ENCODE results near the gene NEAT1.
"Not testable (repeated sequence)": the region's sequence is repeated elsewhere in the genome, so short reads cannot be mapped to it uniquely, and the experiment has no call there.

The NEAT1 gene

DNA sequence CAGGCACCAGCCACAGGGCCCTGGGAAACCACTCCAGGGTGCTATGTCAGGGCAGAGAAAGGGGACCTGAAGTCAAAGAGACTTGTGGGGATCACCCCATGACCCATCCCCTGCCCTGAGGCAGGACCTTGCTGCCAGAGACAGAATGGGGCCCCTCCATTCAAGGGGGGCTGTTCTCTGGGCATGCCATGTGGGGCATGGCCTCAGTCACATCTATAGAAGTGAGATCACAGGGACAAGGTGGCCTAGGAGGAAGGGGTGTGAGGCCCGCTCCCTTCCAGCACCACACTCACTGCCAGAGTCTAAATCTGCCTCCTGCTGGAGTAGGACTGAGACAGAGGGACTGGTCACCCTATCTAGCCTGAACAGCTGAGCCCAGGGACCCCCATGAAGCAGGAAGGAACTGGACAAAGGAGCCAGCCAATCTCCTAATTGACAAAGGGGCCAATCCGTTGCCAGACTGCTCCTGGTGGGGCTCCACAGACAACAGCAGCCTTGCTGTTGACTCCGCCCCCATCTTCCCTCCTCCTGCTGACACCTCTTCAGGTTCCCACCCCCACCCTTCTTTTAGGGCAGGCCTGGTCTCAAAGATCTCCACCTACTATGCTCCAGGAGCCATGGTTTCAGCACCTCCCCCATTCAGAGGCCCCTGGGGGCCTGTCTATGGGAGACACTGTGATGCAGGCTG, 26.0 kb downstream of the NEAT1 start:
- Histone ChIP-seq H2AFZ (ENCODE audit: low read depth, low read length) (no peak overlapping the region), H3K4me1 (ENCODE audit: low read length) (peaks cover 2% of the 10 kb centered on the region), H3K36me3 (replicated peaks; ENCODE audit: low read depth, low read length) (peaks cover 7% of the 10 kb centered on the region), H3K27ac (ENCODE audit: low read length) (no peak overlapping the region), H3K4me3 (ENCODE audit: low read length) (no peak overlapping the region), H3K4me2 (ENCODE audit: low read length) (no peak overlapping the region), H3K27me3 (ENCODE audit: low read depth, low read length) (no peaks in the 10 kb centered on the region), H3K9ac (ENCODE audit: low read length) (no peak overlapping the region), H3K79me2 (ENCODE audit: low read length) (no peaks in the 10 kb centered on the region), H4K20me1 (ENCODE audit: insufficient read depth, low read length) (peaks cover 23% of the 10 kb centered on the region), H3K9me3 (ENCODE audit: insufficient read depth, low read length) (no peaks in the 10 kb centered on the region)
- TF ChIP-seq EZH2phosphoT487 (IDR thresholded peaks at IDR 0.05; ENCODE audit: low read depth): no peak
- TF ChIP-seq, protein P1, sequence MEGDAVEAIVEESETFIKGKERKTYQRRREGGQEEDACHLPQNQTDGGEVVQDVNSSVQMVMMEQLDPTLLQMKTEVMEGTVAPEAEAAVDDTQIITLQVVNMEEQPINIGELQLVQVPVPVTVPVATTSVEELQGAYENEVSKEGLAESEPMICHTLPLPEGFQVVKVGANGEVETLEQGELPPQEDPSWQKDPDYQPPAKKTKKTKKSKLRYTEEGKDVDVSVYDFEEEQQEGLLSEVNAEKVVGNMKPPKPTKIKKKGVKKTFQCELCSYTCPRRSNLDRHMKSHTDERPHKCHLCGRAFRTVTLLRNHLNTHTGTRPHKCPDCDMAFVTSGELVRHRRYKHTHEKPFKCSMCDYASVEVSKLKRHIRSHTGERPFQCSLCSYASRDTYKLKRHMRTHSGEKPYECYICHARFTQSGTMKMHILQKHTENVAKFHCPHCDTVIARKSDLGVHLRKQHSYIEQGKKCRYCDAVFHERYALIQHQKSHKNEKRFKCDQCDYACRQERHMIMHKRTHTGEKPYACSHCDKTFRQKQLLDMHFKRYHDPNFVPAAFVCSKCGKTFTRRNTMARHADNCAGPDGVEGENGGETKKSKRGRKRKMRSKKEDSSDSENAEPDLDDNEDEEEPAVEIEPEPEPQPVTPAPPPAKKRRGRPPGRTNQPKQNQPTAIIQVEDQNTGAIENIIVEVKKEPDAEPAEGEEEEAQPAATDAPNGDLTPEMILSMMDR (IDR thresholded peaks at IDR 0.05; ENCODE audit: low read depth, low read length): no peak

DNA sequence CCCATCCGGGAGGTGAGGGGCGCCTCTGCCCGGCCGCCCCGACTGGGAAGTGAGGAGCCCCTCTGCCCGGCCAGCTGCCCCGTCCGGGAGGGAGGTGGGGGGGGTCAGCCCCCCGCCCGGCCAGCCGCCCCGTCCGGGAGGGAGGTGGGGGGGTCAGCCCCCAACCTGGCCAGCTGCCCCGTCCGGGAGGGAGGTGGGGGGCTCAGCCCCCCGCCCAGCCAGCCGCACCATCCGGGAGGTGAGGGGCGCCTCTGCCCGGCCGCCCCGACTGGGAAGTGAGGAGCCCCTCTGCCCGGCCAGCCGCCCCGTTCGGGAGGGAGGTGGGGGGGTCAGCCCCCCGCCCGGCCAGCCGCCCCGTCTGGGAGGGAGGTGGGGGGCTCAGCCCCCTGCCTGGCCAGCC, 28.7 kb downstream of the NEAT1 start:
- H3K27me3 ChIP-seq (ENCODE audit: low read depth, low read length); H3K27ac ChIP-seq (ENCODE audit: low read length); H3K9ac ChIP-seq (ENCODE audit: low read length); H3K4me2 ChIP-seq (ENCODE audit: low read length); H3K9me3 ChIP-seq (ENCODE audit: insufficient read depth, low read length); H3K36me3 ChIP-seq (replicated peaks; ENCODE audit: low read depth, low read length); H4K20me1 ChIP-seq (ENCODE audit: insufficient read depth, low read length); H2AFZ ChIP-seq (ENCODE audit: low read depth, low read length); H3K4me3 ChIP-seq (ENCODE audit: low read length); H3K79me2 ChIP-seq (ENCODE audit: low read length): not testable (repeated sequence)
- H3K4me1 ChIP-seq (ENCODE audit: low read length): peaks cover 13% of the 10 kb centered on the region

DNA sequence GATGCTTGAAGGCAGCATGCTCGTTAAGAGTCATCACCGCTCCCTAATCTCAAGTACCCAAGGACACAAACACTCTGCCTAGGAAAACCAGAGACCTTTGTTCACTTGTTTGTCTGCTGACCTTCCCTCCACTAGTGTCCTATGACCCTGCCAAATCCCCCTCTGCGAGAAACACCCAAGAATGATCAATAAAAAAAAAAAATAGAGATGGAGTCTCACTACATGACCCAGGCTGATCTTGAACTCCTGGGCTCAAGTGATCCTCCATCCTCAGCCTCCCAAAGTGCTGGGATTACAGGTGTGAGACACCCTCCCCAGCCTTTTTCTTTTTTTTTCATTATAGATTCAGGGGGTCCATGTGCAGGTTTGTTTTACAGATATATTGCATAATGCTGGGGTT, 29.7 kb downstream of the NEAT1 start:
- not testable (repeated sequence) for H3K4me3 ChIP-seq (ENCODE audit: low read length); H3K36me3 ChIP-seq (replicated peaks; ENCODE audit: low read depth, low read length); H3K9ac ChIP-seq (ENCODE audit: low read length); H3K27me3 ChIP-seq (ENCODE audit: low read depth, low read length); H3K27ac ChIP-seq (ENCODE audit: low read length); H3K4me2 ChIP-seq (ENCODE audit: low read length); H4K20me1 ChIP-seq (ENCODE audit: insufficient read depth, low read length); H3K9me3 ChIP-seq (ENCODE audit: insufficient read depth, low read length); H2AFZ ChIP-seq (ENCODE audit: low read depth, low read length); H3K79me2 ChIP-seq (ENCODE audit: low read length)
- H3K4me1 ChIP-seq (ENCODE audit: low read length): peaks cover 22% of the 10 kb centered on the region

DNA sequence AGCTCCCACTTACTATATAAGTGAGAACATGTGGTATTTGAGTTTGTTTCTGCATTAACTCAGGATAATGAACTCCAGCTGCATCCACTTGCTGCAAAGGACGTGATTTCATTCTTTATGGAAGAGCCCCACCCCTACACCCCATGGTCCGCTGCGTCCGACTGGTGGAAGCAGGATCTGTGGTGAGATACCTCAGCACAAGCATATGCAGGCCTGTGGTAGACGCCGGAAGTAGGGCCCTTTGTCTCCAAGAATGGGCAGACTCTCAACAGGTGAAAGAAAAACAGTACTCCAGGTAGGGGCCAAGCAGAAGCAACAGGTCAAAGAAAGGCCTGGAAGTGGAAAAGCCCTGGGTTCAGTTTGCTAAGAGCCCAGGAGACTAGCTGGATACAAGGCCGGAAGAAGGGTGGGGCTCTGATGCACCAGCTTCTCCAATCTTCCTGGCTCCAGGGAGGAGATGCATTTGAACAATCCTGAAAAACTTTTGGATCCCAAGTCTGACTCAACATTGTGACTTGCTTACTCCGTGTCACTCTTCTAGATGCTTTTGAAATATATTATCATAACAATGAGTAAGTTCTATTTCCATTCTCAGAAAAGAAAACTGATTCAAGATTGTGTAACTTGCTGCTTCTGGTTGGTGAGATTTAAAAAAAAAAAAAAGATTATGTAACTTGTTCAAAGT, 30.4 kb downstream of the NEAT1 start:
- Histone ChIP-seq H4K20me1 (ENCODE audit: insufficient read depth, low read length) (no peaks in the 10 kb centered on the region), H3K9ac (ENCODE audit: low read length) (no peak overlapping the region), H3K4me2 (ENCODE audit: low read length) (no peak overlapping the region), H3K4me3 (ENCODE audit: low read length) (no peak overlapping the region), H3K4me1 (ENCODE audit: low read length) (peaks cover 27% of the 10 kb centered on the region), H3K79me2 (ENCODE audit: low read length) (peaks cover 3% of the 10 kb centered on the region; the same call in 1 of the 2 replicates), H3K9me3 (ENCODE audit: insufficient read depth, low read length) (no peaks in the 10 kb centered on the region), H3K27me3 (ENCODE audit: low read depth, low read length) (no peaks in the 10 kb centered on the region), H3K27ac (ENCODE audit: low read length) (no peak overlapping the region), H3K36me3 (replicated peaks; ENCODE audit: low read depth, low read length) (no peaks in the 10 kb centered on the region), H2AFZ (ENCODE audit: low read depth, low read length) (no peak overlapping the region)
- TF ChIP-seq, protein P1 (IDR thresholded peaks at IDR 0.05; ENCODE audit: low read depth, low read length): no peak
- TF ChIP-seq EZH2phosphoT487 (IDR thresholded peaks at IDR 0.05; ENCODE audit: low read depth): no peak

DNA sequence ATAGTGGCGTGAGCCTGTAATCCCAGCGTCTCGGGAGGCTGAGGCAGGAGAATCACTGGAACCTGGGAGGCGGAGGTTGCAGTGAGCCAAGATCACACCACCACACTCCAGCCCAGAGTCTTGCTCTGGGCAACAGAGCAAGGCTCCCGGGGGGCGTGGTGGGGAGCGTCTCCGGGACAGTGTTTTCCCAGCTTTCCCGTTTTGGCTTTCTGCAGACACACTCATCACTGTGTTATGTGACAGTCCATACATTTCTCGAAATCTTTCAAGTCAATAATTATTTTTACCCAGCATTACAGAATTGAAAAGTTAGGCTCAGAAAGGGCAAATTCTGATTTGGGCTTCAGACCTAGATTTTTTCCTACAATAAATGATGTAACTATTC, 31.7 kb downstream of the NEAT1 start:
- Histone ChIP-seq H4K20me1 (ENCODE audit: insufficient read depth, low read length) (no peaks in the 10 kb centered on the region), H3K9ac (ENCODE audit: low read length) (peak overlapping the region; percentile 87), H3K4me3 (ENCODE audit: low read length) (peak overlapping the region; percentile 91), H3K4me1 (ENCODE audit: low read length) (peaks cover 28% of the 10 kb centered on the region), H3K27ac (ENCODE audit: low read length) (no peak overlapping the region), H3K36me3 (replicated peaks; ENCODE audit: low read depth, low read length) (no peaks in the 10 kb centered on the region), H3K79me2 (ENCODE audit: low read length) (peaks cover 3% of the 10 kb centered on the region; the same call in 1 of the 2 replicates), H2AFZ (ENCODE audit: low read depth, low read length) (peak overlapping the region; percentile 98; the same call in 1 of the 2 replicates), H3K9me3 (ENCODE audit: insufficient read depth, low read length) (no peaks in the 10 kb centered on the region), H3K4me2 (ENCODE audit: low read length) (peak overlapping the region; percentile 96), H3K27me3 (ENCODE audit: low read depth, low read length) (no peaks in the 10 kb centered on the region)
- TF ChIP-seq, protein P1 (IDR thresholded peaks at IDR 0.05; ENCODE audit: low read depth, low read length): no peak
- TF ChIP-seq EZH2phosphoT487 (IDR thresholded peaks at IDR 0.05; ENCODE audit: low read depth): no peak
